ENCODE data around the gene FLII. TPM values are rescaled to one million over a fixed set of nuclear protein-coding genes. Genes with fewer than 3 reads are reported as not detected.

Gene FLII
- total RNA-seq, 1 experiment from 2014 or later, result 298 TPM

DNA sequence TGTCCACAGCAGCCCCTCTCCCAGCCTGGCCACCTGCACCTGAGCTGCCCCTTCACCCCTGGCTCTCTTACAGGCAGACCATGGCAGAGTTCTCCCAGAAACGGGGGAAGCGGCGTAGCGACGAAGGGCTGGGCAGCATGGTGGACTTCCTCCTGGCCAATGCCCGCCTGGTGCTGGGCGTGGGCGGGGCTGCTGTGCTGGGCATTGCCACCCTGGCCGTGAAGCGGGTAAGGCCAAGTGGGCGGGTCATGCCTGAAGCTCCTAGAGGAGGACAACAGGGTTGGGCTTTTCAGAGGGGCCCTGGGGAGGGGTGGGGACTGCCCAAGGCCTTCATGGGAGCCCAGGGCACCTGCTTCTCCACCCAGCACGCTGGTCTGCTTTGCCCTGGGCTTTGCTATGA, 4.1 kb upstream of the FLII start:
- H2AFZ ChIP-seq (ENCODE audit: low read length), result no peak overlapping the region
- no peak overlapping the region for H2BK120ac ChIP-seq (ENCODE audit: low read depth, low read length, poor library complexity, severe bottlenecking)
- no peak overlapping the region for H3K23ac ChIP-seq (ENCODE audit: insufficient read length, low read depth, low read length)
- no peaks in the 10 kb centered on the region for H3K79me2 ChIP-seq (ENCODE audit: insufficient read depth, low read length)
- H2BK12ac ChIP-seq (ENCODE audit: insufficient read length, low read depth, low read length), result no peak overlapping the region
- H2BK5ac ChIP-seq (ENCODE audit: insufficient read length, low read length), result no peak overlapping the region
- H4K20me1 ChIP-seq (ENCODE audit: control insufficient read depth, insufficient read depth, insufficient read length), result no peaks in the 10 kb centered on the region
- no peak overlapping the region for H4K5ac ChIP-seq (ENCODE audit: insufficient read length, low read depth, low read length)
- H3K4me2 ChIP-seq (ENCODE audit: insufficient read depth, insufficient read length, low read length), result no peak overlapping the region
- H3K27ac ChIP-seq (ENCODE audit: insufficient read length, low read depth, low read length), result no peak overlapping the region
- no peaks in the 10 kb centered on the region for H3K9me3 ChIP-seq (ENCODE audit: control insufficient read depth, low read depth, low read length)
- no peak overlapping the region for H3K14ac ChIP-seq (ENCODE audit: insufficient read depth, low read length)
- H3K4me1 ChIP-seq (ENCODE audit: insufficient read depth, low read length), result no peaks in the 10 kb centered on the region
- no peak overlapping the region for H3K4ac ChIP-seq (ENCODE audit: low read depth, low read length)
- no peaks in the 10 kb centered on the region for H3K27me3 ChIP-seq (ENCODE audit: insufficient read depth, low read length)
- H3K56ac ChIP-seq (ENCODE audit: insufficient read length, low read depth, low read length), result no peak overlapping the region
- peaks cover 8% of the 10 kb centered on the region for H3K23me2 ChIP-seq (ENCODE audit: insufficient read length, low read depth, low read length, poor library complexity, severe bottlenecking)
- no peak overlapping the region for H4K91ac ChIP-seq (ENCODE audit: insufficient read length, low read depth, low read length)
- H2BK20ac ChIP-seq (ENCODE audit: low read depth, low read length, poor library complexity, severe bottlenecking), result no peak overlapping the region
- Mint-ChIP-seq H3K36me3 (ENCODE audit: insufficient read depth in 1 of 3, low read depth in 3 of 3) (peaks cover 4 to 17% (median 10%) of the 10 kb centered on the region in 3 experiments), H3K27ac (no peak overlapping the region), H3K4me1 (peaks cover 14 to 21% of the 10 kb centered on the region in 2 experiments), H3K9me3 (no peaks in the 10 kb centered on the region), H3K27me3 (ENCODE audit: low read depth) (no peaks in the 10 kb centered on the region; the same call in 1 of the 2 replicates), H3K4me3 (peak overlapping the region in 1 of 2 experiments; percentile 46; a peak in 3 of 5 replicates)
- no peak overlapping the region for H2BK15ac ChIP-seq (ENCODE audit: low read depth, low read length)
- WGBS (ENCODE audit: extremely low coverage, insufficient read length, low lambda C conversion rate), result no CpG with 5 or more reads among the region's 12 CpGs
- no peak overlapping the region for H2AK5ac ChIP-seq (ENCODE audit: insufficient read length, low read length)
- no peaks in the 10 kb centered on the region for H3K79me1 ChIP-seq (ENCODE audit: insufficient read depth, low read depth, low read length, poor library complexity, severe bottlenecking)
- no peak overlapping the region for H3K18ac ChIP-seq (ENCODE audit: insufficient read length, low read depth, low read length)
- no peak overlapping the region for H3T11ph ChIP-seq (ENCODE audit: low read length)
- H3K9ac ChIP-seq (ENCODE audit: extremely low read depth, insufficient read length, low read length), result no peak overlapping the region
- no peak for DNase-seq
- TF ChIP-seq, protein P1, sequence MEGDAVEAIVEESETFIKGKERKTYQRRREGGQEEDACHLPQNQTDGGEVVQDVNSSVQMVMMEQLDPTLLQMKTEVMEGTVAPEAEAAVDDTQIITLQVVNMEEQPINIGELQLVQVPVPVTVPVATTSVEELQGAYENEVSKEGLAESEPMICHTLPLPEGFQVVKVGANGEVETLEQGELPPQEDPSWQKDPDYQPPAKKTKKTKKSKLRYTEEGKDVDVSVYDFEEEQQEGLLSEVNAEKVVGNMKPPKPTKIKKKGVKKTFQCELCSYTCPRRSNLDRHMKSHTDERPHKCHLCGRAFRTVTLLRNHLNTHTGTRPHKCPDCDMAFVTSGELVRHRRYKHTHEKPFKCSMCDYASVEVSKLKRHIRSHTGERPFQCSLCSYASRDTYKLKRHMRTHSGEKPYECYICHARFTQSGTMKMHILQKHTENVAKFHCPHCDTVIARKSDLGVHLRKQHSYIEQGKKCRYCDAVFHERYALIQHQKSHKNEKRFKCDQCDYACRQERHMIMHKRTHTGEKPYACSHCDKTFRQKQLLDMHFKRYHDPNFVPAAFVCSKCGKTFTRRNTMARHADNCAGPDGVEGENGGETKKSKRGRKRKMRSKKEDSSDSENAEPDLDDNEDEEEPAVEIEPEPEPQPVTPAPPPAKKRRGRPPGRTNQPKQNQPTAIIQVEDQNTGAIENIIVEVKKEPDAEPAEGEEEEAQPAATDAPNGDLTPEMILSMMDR (conservative IDR thresholded peaks at IDR 0.05), result no peak
- H4K8ac ChIP-seq (replicated peaks; ENCODE audit: insufficient read length, low read depth, low read length), result no peak overlapping the region
